ENCODE measurements around the gene UPK3BL1. TPM values are rescaled to one million over a fixed set of nuclear protein-coding genes. Genes with fewer than 3 reads are reported as not detected.
A peak's percentile ranks its signal among the peaks of the same experiment; 100 is the strongest.
"Not testable (repeated sequence)": the region's sequence is repeated elsewhere in the genome, so short reads cannot be mapped to it uniquely, and the experiment has no call there.

The UPK3BL1 gene
- total RNA-seq, 4 donors from 2014 or later, result 20.7 to 88.3 (median 41.8) TPM

DNA sequence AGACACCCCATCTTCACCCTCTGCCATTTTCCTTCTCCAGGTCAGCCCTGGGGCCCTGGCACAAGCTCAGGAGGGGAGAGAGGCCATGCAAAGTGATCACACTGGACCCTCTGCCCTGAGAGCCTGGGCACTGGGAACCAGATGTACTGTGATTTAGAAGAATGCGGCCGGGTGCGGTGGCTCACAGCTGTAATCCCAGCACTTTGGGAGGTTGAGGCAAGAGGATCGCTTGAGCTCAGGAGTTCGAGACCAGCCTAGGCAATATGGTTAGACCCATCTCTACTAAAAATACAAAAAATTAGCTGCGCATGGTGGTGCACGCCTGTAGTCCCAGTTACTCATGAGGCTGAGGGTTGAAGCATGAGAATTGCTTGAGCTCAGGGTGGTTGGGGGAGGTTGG lies 5.2 kb upstream of the UPK3BL1 start:
- not testable (repeated sequence) for H3K4me3 ChIP-seq, H3K27ac ChIP-seq, H3K36me3 ChIP-seq, H3K4me1 ChIP-seq, H3K9me3 ChIP-seq, DNase-seq, H3K27me3 ChIP-seq

DNA sequence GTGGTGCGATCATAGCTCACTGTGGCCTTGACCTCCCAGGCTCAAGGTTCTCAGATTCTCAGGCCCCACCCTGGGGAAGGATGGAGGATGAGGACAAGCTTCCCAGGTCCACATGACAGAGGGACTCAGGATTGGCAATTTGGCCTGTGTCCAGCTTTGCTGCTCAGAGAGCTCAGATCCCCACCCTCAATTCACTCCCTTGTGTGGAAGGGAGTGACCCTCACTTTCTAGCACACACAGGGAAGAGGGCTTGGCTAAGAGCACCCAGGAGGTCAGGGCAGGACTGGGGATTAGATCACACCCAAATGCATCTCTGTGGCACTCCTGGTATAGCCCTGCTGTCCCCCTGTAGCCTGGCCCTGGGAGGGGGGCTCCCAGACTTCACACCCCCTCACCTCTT lies 813 bp upstream of the UPK3BL1 start:
- H3K27me3 ChIP-seq, H3K4me3 ChIP-seq, H3K4me1 ChIP-seq, H3K9me3 ChIP-seq, H3K36me3 ChIP-seq, H3K27ac ChIP-seq, DNase-seq: not testable (repeated sequence)

DNA sequence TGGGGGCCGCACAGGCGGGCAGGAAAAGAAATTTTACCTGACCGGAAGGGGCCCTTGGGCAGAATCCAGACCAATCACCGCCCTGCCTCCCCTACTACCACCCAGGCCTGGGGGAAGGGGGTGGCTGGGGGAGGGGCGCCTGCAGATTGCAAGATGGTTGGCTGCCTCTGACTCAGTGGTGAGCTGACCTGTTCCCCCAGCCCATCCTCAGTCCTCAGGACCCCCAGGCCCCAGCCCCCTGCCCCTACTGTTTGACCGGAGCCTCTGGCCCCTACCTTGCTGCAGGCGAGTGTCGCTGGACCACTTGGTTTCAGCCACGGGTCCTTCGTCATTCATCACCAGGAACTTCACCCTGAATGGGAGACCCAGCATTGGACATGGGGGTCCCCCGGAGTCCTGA lies 3.7 kb downstream of the UPK3BL1 start:
- DNase-seq, result peak; percentile 12 to 30 (median 13)

DNA sequence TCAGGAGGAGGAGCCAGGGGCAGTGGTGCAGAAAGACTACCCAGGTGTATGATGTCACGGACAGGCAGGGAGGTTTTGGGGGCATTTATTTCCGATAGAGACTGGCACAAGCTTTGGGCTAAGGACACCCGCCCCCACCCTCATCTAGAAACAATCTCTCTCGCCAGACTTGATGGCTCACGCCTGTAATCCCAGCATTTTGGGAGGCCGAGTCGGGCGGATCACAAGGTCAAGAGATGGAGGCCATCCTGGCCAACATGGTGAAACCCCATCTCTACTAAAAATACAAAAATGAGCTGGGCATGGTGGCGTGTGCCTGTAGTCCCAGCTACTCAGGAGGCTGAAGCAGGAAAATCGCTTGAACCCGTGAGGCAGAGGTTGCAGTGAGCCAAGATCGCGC lies 5.6 kb downstream of the UPK3BL1 start:
- H3K27ac ChIP-seq, H3K4me1 ChIP-seq, H3K4me3 ChIP-seq, H3K36me3 ChIP-seq, H3K27me3 ChIP-seq, H3K9me3 ChIP-seq: not testable (repeated sequence)
- DNase-seq, result peak in 1 of 3 donors; percentile 17

More for the DNA sequence above, 3.7 kb downstream of the UPK3BL1 start:
- H3K27me3 ChIP-seq, H3K9me3 ChIP-seq, H3K4me1 ChIP-seq, H3K36me3 ChIP-seq, H3K4me3 ChIP-seq, H3K27ac ChIP-seq: not testable (repeated sequence)

- not testable (repeated sequence) for H3K4me1 ChIP-seq, H3K27ac ChIP-seq, H3K27me3 ChIP-seq, DNase-seq, H3K4me3 ChIP-seq, H3K36me3 ChIP-seq, H3K9me3 ChIP-seq
Observed at GRCh38 chr7:102635354-102635753, 7.2 kb downstream of the UPK3BL1 start.

DNA sequence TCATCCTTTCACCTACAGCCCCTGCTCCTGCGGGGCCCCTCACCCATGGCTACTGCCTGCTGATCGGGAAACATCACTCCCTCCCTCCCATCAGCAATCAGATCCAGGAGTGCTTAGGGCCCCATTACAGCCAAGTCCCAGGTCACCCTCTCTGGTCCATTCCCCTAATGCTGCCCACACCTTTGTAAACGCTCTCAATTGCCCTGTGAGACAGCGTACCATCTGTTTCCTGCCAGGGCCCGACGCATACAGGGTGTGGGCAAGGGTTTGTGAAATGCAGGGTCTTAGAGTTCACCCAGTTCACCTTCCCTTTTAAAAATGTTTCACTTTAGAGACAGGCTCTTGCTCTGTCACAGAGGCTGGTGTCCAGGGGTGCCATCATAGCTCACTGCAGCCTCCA lies 8.3 kb downstream of the UPK3BL1 start:
- not testable (repeated sequence) for H3K36me3 ChIP-seq, H3K9me3 ChIP-seq
- peak in 1 of 3 donors; percentile 8 for DNase-seq

DNA sequence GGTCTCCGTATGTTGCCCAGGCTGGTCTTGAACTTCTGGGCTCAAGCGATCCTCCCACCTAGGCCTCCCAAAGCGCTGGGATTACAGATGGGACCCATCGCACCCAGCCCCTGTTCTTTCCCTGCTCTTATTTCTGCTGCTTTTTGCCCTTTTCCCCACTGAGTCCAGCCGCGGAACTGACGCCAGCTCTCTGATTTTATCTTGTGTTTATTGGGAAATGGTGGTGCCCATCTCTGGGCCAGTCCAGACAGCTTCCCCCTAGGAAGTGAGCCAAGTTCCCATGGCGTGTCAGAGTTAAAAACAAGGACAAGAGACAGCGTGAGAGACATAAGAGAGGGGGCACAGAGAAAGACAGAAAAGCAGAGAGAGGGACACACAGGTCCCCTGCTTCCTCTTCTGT lies 12.0 kb downstream of the UPK3BL1 start:
- H3K4me1 ChIP-seq, H3K27ac ChIP-seq, H3K27me3 ChIP-seq, H3K9me3 ChIP-seq, H3K4me3 ChIP-seq, H3K36me3 ChIP-seq: not testable (repeated sequence)
- peak in 1 of 3 donors; percentile 6 for DNase-seq

More for the DNA sequence above, 8.3 kb downstream of the UPK3BL1 start:
- not testable (repeated sequence) for H3K4me1 ChIP-seq, H3K4me3 ChIP-seq, H3K27me3 ChIP-seq, H3K27ac ChIP-seq

DNA sequence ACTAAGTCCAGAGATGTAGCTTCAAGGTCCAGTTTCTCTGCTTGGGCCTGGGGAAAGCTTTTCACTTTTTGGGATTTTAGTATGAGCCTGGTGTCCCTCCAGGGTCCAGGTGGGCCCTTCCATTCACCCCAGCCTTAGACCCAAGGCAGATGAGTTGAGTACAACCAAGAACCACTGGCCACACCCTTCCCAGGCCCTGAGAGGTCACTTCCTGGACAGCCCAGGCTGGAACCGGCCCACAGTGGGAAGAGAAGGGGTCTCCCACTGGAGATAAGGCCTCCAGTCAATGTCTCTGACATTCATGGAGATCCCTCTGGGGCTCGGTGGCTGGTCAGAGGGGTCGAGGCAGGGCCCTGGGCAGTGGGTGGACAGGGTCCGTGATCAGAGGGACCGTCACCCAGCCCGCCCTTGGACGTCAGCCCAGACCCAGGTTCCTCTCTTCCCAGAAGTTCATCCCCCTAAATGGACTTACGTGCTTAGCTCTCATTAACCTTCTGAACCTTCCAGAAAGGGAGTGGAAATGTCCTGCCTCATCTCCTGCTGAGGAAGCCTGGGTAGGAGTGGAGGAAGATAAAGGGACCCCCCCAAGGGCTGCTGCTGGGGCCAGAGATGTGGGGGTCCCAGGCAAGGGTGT lies 15.2 kb downstream of the UPK3BL1 start:
- not testable (repeated sequence) for H3K4me3 ChIP-seq, H3K4me1 ChIP-seq, H3K27ac ChIP-seq, H3K36me3 ChIP-seq, H3K27me3 ChIP-seq, H3K9me3 ChIP-seq, DNase-seq

- not testable (repeated sequence) for H3K27me3 ChIP-seq, H3K27ac ChIP-seq, DNase-seq, H3K4me3 ChIP-seq, H3K36me3 ChIP-seq, H3K4me1 ChIP-seq, H3K9me3 ChIP-seq
Observed at GRCh38 chr7:102618122-102618521, 24.5 kb downstream of the UPK3BL1 start.

DNA sequence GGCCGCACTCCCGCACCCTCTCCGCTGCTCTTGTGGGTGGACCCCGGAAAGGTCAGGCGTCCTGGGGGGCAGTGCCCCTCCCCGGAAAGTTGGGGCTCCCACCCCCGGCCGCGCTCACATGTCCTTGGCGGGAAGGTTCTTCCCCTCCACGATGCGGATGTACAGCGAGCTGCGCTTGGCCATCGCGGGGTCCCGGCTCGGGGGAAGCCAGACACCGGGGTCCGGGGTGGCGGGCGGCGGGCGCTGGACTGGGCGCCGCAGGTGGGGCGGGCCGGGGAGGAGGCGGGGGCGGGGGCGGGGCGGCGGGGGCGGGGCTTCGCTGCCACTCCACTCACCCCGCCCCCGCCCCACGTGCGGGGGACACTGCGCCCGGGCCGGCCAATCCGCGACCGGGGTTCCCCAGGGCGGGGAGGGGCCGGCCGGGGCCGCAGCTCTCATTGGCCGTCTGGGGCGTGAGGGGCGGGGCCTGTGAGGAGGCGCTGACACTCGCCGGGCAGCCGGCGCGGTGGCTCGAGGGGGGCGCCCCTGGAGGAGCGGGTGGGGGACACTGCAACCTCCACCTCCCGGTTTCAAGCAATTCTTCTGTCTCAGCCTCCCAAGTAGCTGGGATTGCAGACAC lies 26.0 kb downstream of the UPK3BL1 start, which contains the start of gene RASA4:
RASA4 (minus strand) TSS at position 250 of the 619 bp plus-strand sequence; CDS start at position 183, 67 bp downstream.
- H3K4me3 ChIP-seq, result peak within 1 kb of the TSS; percentile 33 to 61 (median 58)

GRCh38 chr7:102615930-102616329 lies 26.7 kb downstream of the UPK3BL1 start:
- H3K4me1 ChIP-seq, H3K27ac ChIP-seq, H3K36me3 ChIP-seq, DNase-seq, H3K4me3 ChIP-seq, H3K27me3 ChIP-seq, H3K9me3 ChIP-seq: not testable (repeated sequence)

More for the DNA sequence above, 26.0 kb downstream of the UPK3BL1 start, which contains the start of gene RASA4:
- not testable (repeated sequence) for H3K4me1 ChIP-seq, H3K27me3 ChIP-seq, H3K36me3 ChIP-seq, H3K9me3 ChIP-seq
- peak; percentile 24 to 68 (median 63) for DNase-seq
- H3K27ac ChIP-seq, result peak within 1 kb of the TSS in 1 of 4 donors; percentile 74

DNA sequence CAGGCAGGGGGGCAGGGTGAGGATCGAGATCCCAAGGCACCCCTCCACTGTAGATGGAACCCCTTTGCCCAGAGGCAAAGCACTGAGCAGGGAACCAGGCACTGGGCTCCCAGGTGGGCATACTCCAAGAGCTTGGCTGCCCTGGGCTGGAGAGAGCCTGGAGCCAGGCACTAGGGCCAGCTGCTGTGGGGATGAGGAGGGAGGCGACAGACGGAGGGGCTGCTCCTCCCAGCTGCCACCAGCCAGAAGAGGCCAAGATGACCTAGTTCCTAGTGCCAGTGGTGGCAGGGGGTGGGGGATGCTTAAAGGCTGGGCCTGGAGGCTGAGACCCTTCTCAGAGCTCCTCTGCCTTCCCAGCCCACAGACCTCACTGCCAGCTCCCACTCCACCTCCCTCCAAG lies 27.7 kb downstream of the UPK3BL1 start:
- H3K9me3 ChIP-seq, H3K36me3 ChIP-seq, H3K27ac ChIP-seq, DNase-seq, H3K4me3 ChIP-seq, H3K4me1 ChIP-seq, H3K27me3 ChIP-seq: not testable (repeated sequence)

- H3K27me3 ChIP-seq, H3K4me3 ChIP-seq, H3K36me3 ChIP-seq, DNase-seq, H3K4me1 ChIP-seq, H3K27ac ChIP-seq, H3K9me3 ChIP-seq: not testable (repeated sequence)
Observed at GRCh38 chr7:102614346-102614697, 28.3 kb downstream of the UPK3BL1 start.

DNA sequence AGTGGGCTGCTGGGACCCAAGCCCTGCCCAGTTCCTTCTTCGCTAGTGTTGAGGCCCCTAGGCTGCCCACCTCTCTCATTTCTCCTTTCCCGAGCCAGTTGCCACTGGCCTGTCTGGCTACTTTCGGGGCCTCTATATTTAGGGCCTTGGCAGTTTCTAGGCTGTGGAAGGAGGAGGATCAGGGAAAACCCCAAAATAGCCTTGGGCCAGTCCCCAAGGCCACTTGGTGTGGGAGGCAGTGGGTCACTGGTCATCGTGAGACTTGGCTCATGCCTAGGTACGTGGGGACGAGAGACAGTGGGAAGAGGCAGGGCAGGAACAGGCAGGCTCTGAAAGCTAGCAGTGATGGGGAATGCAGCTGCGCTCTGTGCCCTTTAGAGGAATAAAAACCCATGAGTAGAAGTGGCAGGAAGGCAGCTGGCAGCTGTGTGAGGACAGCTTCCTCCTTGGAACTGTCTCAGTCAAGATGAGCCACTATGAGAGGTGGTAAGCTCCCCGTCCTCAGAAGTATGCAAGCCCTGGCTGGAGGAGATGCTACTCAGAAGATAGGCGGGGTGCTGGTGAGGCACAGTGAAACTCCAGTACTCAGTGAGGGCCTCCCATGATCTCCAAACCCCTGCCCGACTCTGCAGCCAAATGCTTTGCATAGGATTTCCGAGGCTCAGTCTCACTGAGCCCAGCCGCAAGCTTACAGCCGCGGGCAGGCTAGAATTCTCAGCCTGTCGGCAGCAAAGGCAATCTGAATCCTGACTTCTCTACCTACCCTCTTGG lies 28.8 kb downstream of the UPK3BL1 start:
- H3K27me3 ChIP-seq, H3K27ac ChIP-seq, H3K36me3 ChIP-seq, H3K9me3 ChIP-seq, H3K4me1 ChIP-seq, H3K4me3 ChIP-seq: not testable (repeated sequence)
- peak in 2 of 3 donors; percentile 13 to 45 for DNase-seq

GRCh38 chr7:102611675-102612325 lies 30.8 kb downstream of the UPK3BL1 start:
- not testable (repeated sequence) for H3K27me3 ChIP-seq, H3K36me3 ChIP-seq, H3K4me1 ChIP-seq, H3K4me3 ChIP-seq, H3K9me3 ChIP-seq
- peak overlapping the region in 1 of 4 donors; percentile 17 for H3K27ac ChIP-seq
- DNase-seq, result peak in 2 of 3 donors; percentile 14 to 51

All from Peyer's patch (tissue), 4 donors.